ENCODE results near the gene NRGN.

GRCh38 chr11:124761301-124762104, 21.8 kb downstream of the NRGN start:
- TF ChIP-seq CTCF (conservative IDR thresholded peaks at IDR 0.05) (no peak), ZFX (IDR thresholded peaks at IDR 0.05) (no peak)

Data from C4-2B (cell line).